Iris pigment epithelial cell (primary cell): ENCODE results near the gene UNC50.
"Not testable (repeated sequence)": the region's sequence is repeated elsewhere in the genome, so short reads cannot be mapped to it uniquely, and the experiment has no call there.

ENCODE experiments used
- DNase-seq: peaks from one replicate; pipeline ENCODE4 v3.0.0-alpha.2; 2011; ENCODE audit warnings: low read depth

UNC50 gene

DNA sequence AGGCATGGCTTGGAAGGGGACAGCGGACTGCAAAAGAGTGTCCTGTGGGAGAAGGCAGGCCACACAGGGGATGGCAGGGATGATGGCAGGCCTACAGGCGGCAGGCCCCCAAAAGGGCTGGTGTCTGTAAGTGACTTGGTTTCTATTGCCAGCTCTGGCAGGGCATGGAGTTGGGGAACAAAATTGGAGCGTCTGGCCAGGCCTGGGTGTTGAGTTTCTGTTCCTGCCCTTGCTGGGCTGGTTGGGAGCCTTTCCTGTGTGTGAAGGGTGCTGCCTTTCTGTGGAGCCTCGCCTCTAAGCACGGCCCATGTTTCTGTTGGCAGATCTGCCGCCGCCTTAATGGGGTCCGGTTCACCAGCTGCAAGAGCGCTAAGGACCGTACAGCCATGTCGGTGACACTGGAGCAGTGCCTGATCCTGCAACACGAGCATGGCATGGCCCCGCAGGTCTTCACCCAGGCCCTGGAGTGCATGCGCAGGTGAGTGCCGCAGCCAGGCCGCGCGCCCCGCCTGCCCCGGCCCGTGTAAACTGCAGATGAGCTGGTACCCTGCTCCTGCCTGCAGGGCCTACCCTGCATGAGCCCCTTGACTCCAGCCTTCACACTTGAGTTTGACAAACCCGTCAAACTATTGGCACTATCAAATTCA lies 31.6 kb upstream of the UNC50 start:
- DNase-seq = no peak

DNA sequence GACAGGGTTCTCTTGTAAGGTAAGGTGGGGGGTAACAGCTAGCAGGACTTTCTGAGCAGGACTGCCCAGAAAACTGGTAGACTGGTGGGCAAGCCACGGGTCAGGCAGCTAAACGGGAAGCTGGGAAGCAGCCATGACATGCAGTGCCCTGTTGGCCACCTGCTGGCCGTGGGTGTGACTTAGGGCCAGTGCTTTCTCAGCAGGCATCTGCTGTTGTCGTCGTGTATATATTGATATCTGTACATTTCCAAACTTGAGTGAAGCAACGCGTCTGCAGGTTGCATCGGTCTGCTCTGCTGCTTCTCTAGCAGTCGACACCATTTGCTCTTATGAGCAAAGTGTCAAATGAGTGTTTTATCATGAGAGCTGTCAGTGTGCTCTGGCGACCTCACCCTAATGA lies 31.1 kb upstream of the UNC50 start:
- no peak for DNase-seq

DNA sequence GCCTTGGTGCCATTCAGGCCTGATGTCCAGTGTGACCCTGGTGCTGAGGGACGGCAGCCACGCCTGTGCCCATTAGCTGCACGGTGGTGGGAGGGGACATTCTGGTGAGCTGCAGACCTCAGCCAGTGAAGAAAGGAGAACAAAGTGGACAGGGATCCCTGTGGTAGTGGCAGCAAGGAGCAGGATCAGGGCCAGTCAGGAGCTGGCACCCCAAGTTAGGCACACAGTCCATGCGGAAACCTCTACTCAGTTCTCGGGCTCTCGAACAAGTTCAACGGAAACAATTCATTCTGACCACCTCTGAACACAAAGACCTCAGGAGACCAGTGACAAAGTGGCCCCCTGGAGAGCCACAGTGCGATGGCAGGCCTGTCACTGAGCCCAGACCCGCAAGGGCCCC lies 30.2 kb upstream of the UNC50 start:
- no peak for DNase-seq

DNA sequence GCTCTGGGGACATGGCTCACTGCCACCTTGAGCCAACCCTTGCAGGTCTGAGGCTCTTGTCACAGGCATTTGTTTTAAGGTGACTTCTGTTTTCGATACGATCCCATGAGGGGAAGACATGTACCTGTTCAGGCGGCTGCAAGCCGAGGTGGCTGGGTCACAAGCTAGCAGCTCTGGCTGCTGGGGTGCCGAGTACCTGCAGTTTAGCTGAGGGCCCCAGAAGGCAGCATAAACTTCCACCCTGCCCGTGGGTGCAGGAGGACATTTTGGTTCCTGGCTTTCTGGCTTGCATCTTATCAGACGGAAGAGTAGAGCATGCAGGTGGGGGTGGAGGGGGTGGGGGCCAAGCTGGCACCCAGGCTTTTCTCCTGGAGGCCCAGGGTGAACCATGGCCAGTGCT lies 28.5 kb upstream of the UNC50 start:
- DNase-seq = no peak

DNA sequence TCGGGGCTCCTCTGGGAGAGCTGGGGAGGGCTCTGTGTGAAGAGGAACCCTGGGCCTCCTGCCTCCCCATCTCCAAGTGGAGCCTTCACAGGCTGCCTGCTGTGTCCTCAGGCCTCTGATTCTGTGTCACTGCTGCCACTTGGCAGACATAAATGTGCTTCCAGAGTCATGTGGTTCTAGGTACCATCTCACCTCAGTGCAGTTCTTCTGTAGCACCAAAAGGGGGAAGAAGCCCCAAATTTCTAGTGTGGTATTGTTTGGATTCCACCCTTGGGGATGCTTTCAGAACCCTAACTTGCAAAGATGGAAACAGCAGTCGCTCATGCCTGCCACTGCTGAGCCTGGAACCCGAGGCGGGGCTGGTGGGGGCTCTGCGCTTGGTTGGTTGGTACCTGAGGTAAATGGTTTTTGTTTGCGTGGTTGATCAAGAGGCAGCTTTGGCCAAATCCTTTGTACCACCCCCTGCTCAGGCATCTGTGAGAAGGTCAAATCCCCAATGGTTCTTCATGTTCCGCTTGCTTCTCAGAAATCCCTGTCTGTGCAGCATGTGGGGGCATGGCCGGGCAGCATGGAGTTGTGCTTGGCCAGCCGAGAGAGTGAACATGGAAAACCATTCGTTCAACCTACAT lies 27.6 kb upstream of the UNC50 start:
- no peak for DNase-seq

DNA sequence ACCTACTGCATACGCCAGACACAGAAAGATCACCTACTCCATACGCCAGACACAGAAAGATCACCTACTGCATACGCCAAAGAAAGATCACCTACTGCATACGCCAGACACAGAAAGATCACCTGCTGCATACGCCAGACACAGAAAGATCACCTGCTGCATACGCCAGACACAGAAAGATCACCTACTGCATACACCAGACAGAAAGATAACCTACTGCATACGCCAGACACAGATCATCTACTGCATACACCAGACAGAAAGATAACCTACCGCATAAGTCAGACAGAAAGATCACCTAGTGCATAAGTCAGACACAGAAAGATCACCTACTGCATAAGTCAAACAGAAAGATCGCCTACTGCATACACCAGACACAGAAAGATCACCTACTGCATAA lies 25.9 kb upstream of the UNC50 start:
- no peak for DNase-seq

DNA sequence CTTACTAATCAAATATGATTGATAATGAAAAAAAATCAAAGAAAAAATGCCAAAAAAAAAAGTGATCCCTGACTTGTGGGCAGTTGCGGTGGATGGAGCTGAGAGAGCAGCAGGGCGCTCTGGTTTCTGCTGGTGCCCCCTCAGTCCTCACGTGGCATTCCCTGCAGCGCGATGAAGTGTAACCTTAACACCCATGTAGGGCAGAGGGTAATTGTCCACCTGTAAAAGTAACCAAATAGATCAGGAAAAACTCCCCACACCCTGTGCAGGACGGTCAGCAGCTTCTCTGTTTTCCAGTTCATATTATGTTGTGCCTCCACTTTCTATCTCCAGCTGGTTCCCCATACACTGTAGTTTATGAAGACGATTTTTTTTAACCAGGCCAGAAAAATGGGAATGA lies 25.1 kb upstream of the UNC50 start:
- no peak for DNase-seq

DNA sequence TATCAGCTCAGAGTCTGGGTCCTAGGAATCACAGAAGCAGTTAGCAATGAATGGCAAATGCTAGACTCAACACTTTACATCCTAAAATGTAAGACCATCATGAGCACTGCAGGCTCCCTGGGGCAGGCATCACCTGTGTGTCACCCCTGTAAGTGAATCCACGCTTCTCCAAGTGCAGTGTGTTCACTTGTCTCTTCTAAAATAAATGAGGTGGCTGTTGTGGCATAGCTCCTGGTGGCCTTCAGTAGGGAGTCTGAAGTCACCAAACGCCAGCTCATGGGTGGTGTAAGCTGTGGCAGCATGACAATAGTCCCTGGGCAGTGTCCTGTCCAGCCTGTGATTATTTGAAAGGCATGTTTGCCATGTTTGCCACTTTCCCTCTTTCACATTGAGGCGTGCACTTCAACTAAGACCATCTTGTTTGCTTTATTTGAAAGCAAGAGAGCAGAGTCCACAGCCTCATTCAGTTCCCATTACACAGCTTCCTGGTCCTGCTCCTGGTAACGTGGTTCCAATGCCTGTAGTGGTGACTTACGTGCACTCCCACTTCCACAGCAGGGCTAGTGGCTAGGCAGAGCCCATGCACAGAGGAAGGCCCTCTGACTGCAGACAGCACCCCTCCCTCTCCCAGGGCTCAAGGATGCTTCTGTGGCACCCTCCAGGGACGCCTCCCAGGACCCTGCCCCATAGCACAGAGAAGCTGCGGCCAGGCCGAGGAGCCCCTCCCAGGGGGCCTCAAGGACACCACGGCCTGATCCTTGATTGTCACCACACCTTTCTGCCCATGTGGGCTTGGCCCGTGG lies 24.4 kb upstream of the UNC50 start:
- DNase-seq = no peak

DNA sequence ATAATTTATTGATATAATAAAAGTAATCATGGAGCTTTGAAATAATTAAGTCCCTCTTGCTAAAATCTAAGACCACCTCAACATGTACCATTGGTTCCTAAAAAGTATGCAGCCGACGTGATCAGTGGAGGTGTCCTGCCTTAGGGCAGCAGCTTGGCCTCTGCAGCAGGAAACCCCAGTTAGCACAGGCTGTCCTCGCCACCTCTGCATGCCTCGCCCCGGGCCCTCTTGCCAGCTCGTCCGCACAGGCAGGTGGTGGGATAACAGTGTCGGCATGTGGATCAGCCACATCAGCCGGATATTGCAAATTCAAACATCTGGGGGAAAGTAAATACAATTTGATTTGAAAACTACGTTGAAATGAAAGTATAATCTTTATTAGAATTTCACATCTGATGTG lies 23.0 kb upstream of the UNC50 start:
- DNase-seq = no peak

DNA sequence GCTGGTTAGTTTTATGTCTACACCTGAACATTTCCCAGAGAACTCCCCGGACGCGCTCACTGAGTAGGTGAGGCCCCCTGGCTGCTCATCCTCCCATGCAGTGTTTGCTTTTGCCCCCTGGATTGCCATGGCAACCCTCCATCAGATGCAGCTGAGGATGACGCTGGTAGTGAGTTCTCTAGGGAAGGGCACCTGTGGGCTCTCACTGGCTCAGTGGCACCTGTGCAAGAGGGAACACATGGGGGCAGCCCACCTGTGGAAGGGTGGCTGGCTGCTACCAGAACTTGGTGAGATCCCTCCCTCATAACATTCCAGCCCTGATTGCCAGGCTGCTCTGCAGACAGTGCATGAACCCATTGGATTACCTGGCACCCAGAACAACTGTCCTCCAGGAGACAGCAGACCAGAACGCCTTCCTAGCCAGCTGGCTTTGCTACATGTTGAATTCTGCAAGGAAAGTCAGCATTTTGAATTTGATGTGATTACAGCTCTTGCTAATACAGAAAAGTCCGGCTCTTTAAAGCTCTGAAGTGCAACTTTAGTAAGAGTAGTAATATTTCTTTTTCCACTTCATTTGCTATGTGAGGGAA lies 21.7 kb upstream of the UNC50 start:
- DNase-seq = no peak

DNA sequence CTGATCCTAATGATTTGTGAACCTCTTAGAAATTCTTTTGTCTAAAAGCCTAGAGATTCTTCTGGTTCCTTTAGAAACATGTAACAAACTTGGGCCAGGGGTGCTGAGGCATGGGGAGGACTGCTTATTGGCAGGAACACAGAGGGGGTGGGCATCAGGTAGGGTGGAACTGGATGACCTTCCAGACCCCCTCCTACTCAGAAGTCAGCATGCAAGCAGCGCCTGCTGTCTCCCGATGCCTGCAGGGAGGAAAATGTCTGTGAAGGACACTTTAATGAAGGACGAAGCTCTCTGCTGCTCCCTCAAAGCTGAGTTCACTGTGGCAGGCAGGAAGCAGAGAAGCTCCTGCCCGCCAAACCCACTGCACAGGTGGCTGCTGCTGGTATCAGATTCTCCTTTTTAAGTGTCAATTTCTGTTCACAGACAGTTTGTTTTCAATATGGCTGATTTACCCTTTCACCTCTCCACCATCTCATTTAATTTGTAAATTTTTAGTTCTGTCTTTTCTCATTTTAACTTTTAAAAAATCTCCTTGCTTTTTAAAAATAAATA lies 19.4 kb upstream of the UNC50 start:
- no peak for DNase-seq

DNA sequence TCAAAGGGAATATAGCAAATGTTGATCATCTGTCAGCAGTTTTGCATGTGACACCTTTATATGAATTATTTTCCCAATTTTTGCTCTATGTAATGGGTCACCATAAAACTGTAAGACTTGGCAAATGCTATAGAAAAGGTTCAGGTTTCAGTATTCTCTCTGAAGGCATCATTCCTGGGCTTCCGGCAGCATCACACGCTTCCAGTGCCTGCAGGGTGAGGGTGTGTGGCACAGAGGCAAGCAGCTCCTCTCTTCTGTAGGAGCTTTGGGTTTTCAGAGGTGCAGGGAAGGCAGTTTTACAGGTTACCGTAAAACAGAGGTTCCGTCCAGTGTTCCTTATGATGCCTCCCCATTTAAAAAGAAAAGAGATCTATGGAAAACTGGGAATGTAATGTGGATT lies 18.9 kb upstream of the UNC50 start:
- DNase-seq = no peak

DNA sequence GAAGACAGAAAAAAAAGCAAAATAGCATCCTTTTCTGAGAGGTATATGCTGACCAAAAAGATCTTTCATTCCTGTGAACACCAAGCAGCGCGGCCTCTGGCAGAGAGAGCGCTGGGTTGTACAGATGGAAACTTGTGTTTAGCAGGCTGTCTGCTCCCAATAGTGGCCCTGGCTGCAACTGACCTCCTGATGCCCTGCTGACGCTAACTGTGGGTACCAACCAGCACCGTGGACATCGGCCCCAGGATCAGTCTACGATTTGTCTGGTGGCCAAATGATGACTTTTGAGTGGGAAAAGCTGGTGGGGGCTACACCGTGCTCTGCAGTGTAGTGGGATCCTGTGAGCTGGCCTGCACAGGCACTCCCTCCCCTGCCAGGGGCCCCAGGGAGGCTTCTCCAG lies 15.8 kb upstream of the UNC50 start:
- DNase-seq = no peak

DNA sequence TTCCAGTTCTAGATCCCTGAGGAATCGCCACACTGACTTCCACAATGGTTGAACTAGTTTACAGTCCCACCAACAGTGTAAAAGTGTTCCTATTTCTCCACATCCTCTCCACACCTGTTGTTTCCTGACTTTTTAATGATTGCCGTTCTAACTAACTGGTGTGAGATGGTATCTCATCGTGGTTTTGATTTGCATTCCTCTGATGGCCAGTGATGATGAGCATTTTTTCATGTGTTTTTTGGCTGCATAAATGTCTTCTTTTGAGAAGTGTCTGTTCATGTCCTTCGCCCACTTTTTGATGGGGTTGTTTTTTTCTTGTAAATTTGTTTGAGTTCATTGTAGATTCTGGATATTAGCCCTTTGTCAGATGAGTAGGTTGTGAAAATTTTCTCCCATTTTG lies 13.7 kb upstream of the UNC50 start:
- not testable (repeated sequence) for DNase-seq

DNA sequence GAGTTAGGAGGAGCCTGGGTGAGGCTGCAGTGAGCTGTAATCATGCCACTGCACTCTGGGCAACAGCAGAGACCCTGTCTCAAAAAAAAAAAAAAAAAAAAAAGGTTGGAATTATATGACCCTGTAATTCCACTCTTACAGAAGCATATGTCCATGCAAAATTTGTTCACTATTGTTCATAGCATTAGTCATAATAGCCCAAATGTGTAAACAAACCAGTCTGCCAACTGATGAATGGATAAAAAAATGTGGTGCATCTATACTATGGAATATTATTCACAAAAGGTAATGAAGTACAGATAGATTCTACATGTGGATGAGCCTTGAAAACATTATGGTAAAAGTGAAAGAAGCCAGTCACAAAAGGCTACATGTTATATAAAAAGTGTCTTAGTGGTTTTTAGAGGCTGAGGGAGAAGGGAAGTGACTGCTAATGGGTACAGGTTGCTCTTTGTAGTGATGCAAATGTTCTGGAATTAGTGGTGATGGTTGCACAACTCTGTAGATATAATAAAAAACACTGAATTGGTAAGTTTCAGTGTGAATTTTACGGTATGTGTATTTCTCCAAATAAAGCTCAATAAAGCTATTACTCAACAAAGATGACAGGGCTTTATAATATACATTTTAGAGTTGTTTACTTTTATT lies 9.5 kb upstream of the UNC50 start:
- DNase-seq = peak; percentile 75

DNA sequence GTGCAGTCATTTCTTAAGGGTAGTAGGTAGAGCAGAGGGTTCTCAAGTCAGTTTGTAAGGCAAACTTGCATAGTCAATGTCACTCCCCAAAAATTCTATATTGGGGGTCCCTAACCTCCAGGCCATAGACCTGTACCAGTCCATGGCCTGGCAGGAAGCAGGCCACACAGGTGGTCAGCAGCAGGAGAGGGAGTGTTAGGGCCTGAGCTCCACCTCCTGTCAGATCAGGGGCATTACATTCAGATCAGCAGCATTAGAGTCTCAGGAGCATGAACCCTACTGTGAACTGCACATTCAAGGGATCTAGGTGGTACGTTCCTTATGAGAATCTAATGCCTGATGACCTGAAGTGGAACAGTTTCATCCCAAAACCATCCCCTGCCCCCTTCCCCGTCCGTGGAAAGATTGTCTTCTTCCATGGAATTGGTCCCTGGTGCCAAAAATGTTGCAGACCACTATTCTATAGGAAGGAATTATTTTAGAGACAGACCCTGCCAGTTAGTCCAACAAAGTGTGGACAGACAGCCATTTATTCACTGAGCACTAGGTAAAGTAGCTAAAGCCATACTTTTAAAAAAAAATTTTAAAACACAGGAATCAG lies 6.8 kb upstream of the UNC50 start:
- peak; percentile 55 for DNase-seq

DNA sequence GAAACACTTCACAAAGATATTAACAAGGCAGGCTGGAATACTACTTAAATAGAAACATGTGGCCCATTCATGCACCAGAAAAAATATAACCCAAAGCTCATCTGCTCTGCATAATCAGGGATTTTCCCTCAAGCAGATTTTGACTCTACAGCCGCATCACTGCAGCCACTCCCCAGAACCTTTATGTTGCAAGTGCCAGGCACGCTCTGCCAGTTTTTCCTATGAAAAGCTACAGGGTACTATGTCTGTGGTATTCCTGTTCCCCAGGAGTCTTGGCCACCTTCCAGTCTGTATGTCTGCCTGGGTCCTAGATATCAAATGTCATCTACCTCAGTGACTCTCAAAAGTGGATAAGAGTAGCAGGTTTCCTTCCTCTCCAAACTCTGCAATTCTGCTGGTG lies 3.8 kb upstream of the UNC50 start:
- no peak for DNase-seq

DNA sequence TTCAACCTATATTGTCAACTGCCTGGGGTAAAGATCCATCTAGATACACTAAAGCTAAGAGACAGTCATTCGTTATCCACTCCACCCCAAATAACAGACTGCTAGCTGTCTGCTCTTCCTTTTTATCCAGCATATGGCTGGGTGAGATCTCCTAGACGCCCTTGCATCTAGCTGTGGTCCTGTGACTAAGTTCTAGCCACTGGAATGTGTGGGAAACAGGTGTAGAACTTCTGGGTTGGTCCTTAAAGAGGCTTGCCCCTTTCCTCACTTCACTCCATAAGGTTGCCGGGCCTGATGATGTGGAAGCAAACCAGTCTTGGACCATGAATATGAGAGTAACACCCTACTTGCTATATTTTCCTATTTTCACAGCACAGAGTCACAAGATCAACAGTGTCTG lies 3.3 kb upstream of the UNC50 start:
- DNase-seq = no peak

DNA sequence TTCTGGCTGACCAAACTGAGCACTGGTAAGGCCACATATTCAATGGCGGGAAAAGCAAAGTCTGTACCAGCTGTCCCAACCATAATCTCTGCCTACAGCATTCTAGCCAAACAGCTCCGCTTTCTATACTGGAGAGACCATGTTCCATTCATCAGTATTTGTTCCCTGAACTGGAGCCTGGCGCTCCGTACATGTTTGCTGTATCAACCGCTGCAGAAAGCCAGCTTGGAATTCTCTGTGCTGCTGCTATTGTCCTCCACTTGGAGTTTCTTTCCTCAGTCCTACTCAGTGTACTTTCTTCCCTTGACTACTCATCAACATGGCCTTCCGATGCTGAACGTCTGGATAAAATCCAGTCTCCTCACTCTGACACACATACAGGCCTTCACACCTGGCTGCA lies 2.0 kb upstream of the UNC50 start:
- no peak for DNase-seq

DNA sequence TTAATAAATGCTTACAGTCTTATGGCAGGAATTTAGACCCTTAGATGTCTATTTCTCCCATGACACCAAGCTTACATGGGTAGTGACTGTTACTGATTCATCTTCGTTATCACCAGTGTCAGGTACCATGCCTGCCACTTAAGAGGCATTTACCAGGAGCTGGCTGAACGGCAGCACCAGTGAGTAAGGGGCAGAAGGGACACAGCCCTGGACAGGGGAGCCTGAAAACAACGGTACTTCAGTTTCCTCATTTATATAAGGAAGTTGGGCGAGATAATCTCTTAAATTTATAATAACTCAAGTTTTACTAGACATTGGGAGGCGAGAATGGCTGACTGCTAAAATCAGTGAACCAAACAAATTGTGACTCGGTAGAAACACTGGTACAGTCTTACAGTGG lies 1.3 kb upstream of the UNC50 start:
- DNase-seq = no peak

DNA sequence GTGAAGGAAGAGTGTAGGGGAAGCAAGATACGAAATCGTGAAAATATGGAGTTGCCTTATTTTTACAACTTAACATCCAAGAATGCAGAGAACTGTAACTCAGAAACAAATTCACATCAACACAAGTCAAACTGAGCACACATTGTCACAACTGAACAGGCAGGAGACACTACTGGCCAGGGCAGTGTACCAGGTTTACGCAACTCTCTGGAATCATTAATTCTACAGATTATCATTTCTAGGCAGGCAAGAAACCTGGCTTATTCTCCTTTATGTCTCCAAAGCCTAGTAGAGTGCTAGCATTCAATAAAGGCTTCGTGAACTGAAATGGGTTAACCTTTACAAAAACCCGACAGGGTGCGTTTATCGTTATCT lies 661 bp upstream of the UNC50 start:
- peak; percentile 20 for DNase-seq
